ENCODE data around the gene COL2A1.

Gene COL2A1

DNA sequence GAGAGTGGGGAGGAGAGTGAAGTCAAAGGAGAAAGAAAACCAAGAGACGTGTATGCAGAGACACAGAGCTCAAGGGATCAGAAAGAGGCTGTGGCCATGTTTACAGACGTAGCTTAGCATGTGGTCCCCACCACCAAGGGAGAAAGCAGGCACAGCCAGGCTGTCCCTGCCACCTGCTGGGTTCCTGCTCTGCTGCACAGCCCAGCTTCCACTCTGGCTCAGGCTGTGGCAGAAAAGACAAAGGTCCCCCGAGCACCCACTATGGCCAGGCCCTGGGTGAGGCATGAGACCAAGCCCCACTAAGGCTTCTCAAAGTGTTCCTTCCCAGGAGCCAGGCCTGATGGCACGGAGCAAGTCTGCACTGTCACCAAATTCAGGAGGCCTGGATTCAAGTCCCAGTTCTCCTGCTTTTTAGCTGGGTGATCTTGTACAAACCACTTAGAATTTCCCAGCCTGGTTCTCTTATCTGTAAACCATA, 25.9 kb upstream of the COL2A1 start:
- DNase-seq (ENCODE audit: low read depth in 2 of 2), result no peak

DNA sequence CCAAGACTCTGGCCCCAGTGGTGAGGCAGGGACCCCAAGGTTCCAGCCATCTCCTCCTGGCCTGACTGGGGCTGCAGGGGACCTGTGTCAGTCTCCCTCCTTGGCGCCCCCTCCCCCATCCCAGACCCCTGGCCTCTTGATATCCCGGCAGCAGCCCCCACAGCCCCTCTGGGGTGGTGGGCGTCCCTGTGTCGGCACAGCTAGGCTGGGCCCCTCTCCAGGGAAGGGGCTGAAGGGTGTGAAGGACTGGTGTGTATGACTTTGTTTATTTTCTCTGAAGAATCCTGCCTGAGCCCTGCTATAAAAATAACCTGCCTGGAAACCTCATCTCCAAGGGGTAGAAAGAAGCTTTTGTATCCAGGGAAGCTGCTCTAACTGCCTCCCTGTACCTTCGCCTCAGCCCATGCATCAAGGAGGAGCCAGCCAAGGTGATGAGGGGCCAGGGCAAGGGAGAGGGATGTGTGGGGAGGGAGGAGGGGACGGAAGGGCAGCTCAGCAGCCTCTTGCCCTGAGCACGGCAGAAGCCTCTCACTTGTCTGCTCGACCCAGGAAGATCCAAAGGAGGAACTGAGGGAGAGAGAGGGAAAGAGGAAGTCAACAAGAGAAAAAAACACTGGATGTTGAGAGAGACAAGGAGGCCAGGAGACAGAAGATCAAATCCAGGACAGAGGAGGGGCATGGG, 25.4 kb upstream of the COL2A1 start:
- DNase-seq (ENCODE audit: low read depth in 2 of 2), result no peak

DNA sequence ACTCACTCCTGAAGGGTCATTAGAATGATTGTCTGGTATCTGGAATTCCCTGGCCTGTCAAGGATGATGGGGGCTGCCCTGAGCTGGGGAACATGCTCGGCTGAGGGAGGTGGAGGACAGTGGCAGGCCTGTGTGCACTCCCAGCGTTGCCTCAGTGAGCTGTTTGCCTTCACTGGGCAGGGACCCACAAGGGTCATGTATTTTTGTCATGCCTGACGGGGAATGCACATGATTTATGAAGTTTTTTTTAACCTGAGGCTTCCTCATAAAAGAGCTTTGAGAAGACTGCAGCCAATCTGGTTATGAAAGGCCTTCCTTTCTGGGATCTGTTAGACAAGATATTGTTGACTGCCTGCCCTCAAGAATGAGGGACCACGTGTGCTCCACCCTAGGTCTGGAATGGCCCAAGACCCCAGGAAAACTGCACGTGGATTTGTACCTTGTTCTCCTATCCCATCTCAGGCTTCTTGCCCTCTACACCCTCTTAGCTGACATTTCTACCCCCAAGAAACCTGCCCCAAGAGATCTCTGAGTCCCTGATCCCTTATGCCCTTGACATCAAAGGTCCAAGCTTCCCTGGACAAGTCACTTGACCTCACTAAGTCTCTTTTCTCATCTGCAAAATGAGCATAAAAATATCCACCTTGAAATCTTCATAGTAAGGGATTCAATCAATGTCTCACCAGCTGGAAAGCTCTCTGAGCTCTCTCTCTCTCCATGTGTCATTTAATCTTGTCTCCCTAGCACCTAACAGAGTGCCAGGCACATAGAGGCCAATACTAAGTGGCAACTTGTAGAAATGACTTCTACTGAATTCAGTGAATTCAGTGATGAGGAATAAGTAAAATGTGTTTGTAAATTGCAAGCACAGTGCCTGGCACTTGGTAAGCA, 24.5 kb upstream of the COL2A1 start:
- no peak for DNase-seq (ENCODE audit: low read depth in 2 of 2)

DNA sequence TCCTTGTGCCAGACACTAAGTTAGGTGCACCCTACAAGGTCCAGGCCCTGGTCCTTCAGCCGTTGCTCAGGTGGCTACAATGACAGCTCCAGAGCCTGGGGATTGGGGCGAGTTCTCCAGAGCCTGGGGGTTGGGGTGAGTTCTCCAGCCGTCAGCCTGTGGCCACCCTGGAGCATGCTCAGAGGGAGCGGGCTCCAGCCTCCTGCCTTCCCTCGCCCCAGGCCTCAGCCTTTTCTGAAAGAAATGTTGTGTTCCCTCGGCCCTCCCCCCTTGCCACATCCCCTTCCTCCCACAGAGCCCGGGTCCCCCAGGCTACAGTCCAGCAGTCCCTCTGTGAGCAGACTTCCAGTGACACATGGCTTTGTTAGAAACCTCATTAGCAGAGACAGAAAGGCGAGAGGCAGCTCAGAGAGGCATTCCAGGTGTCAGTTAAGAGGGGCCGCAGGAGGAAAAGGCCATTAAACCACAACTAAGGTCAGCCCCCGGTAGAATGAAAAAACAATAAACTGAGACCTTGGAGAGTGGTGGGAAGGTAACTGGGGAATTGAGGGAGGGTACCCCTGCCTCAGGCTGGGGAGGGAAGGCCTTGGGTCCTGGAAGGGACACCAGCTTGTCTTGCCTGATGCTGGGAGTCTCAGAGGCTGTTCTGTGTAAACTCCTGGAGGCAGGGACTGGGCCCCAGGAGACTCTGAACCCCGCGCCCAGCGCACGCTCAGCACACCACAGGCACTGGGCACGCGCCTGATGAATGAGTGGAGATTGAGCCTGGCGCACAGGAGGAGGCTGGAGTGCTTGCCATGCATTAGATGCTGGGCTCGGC, 23.1 kb upstream of the COL2A1 start:
- no peak for DNase-seq (ENCODE audit: low read depth in 2 of 2)

DNA sequence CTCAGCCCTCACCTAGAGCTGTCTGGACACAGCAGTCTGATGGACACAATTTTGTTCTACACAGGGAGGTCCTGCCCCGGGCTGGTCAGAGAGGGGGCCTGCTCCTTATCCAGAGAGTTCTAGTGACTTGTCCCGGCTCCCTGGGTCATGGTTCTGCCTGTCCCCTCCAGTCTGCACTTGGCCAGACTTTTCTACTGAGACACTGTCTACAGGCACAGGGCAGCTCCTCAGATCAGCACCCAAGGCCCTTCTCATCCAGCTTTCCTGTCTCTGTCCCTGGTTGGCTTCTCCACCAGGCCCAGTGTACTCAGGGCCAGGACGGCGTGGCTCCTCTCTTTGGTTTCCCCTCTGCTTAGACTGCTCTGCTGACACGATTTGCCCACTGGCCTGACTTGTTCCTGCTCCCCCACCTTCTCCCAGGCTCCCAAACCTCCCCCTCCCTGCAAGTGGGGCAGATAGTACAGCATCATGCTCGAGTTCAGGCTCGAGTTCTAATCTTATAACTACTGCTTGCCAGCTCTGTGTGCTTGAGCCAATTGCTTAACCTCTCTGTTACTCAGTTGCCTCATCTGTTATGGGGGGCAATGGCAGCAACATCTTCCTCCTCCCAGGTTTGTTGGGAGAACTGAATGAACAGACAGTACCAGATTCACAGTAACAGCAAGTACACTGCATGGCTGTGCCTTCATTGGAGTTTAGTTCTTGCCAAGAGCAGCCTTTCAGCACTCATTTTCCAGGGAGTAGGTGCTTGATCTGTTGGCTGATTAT, 22.0 kb upstream of the COL2A1 start:
- no peak for DNase-seq (ENCODE audit: low read depth in 2 of 2)

DNA sequence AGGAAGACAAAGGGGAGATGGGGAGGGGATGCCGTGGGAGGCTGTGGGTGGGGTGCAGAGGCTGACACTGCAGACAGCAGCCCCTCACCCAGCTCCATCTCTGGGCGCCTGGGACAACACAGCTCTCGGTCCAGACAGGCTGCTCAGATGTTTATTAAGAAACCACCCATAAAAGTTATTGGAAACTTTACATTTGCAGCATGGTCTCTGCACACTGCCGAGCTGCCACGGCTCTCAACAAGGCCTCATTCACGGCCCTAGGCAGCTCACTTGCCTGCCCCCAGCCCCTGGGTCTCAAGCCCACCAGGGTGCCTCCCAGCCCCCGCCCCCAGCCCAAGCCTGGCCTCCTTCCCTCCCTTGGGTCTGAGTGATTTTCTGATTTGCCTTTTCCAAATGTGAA, 21.0 kb upstream of the COL2A1 start:
- DNase-seq (ENCODE audit: low read depth in 2 of 2), result no peak

DNA sequence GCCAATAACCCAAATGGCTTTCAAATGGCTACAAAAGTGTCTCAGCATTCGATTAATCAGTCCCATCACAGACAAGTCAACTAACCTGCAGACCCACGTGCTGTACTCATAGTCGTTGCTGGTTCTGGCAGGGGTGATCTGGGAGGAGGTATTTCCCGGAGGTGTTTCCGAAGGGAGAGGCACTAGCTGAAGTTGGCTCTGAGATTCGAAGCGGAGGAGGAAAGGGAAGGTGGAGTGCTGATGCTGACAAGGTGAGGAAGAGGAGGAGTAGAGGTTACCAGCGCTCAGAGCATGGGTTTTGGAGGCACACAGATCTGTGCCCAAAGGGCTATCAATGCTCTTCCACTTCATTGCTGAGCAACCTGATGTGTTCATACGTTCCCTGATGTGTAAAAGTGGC, 20.5 kb upstream of the COL2A1 start:
- no peak for DNase-seq (ENCODE audit: low read depth in 2 of 2)

DNA sequence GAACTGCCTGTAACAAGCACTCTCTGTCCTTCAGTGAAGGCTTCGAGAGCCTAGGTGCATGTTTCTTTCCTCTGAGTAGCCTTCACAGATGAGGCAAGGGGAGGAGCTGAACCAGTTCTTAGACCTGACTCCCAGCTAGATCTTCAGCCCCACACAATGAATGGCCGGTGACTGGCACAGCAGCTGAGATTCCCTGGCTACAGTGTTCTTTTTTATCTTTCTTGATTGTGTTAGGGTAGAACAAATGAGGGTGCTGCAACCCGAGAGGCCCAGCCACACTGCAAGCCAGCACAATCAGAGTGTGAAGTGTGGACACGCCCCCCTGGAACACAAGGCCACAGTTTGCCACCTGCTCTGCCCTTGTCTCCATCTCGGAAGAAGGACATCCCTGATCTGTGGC, 19.1 kb upstream of the COL2A1 start:
- DNase-seq (ENCODE audit: low read depth in 2 of 2), result no peak

DNA sequence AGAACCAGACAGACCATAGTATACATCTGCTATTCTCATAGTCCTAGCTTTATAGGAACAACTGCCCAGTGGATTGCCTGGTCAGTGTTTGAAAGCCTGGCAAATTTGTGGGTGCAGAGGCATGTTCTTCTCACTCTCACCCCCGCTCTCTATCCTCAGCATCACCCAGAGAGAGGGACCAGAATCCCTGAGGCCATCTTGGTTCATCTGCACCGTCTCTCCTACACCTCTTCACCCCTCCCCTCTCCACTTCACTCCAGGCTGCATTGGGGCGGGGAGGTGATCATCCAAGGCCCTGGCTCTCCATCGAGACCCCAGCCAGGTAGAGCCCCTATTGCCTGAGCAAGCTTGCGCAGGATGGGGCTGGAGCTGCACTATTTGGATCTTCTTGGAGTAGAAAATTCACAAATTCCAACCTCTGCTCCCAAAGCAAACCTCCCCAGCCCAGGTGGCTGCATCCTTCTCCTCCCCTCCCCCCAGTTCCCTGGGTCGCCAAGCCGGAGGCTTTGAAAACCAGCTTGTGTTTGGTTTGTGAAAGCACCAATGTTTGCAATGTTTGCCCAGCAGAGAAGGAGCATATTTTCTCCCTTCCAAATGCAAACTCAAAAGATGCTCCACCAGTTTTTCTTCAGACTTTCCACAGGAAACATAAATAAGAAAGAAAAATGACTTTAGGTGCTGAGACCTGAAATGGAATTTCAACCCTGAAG, 18.6 kb upstream of the COL2A1 start:
- no peak for DNase-seq (ENCODE audit: low read depth in 2 of 2)

DNA sequence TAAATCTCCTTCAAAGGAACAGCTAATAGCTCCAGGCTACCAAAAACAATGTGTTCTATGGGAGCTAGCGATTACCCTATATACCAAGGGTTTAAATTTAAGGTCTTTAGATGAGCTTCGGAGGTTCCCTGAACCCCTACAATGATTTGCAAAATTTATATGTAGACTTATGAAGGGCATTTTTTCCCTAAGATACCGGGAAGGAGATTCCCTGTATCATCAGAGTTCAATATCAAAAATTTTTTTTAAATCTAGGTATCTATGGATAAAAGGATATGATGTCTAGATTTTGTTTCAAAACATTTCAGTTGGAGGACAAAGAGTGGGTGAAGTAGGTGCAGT, 17.9 kb upstream of the COL2A1 start:
- DNase-seq (ENCODE audit: low read depth in 2 of 2), result no peak

DNA sequence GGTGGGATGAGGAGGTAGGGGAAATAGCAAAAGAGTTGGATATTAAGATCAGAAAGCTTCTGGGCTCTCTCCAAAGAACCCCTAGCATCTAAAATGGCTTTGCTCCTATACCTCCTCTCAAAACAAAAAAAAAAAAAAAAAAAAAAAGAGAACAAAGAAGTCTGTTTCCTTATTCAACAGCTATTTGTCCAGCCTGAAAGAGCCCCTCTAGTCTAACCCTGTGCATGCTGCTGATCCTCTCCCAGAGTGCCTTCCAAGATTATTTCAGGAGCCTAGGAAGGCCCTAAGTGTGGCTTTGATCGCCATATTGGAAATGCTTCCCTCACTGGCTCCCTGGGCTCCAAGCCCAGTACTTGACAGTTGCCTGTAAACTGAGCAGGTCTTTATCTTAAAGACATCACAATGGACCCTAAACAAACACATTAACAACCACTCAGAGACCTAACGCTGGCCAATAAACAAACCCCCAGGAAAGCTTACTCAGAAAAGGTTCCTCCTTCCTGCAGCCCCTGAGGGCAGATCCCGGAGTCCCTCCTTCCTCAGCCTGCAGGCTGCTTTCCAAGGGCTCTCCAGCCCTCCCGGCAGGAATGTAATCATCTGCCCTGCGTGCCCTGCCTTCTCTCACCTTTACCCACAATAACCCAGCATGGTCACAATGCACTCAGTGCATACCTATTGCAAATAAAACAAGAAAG, 17.4 kb upstream of the COL2A1 start:
- no peak for DNase-seq (ENCODE audit: low read depth in 2 of 2)

DNA sequence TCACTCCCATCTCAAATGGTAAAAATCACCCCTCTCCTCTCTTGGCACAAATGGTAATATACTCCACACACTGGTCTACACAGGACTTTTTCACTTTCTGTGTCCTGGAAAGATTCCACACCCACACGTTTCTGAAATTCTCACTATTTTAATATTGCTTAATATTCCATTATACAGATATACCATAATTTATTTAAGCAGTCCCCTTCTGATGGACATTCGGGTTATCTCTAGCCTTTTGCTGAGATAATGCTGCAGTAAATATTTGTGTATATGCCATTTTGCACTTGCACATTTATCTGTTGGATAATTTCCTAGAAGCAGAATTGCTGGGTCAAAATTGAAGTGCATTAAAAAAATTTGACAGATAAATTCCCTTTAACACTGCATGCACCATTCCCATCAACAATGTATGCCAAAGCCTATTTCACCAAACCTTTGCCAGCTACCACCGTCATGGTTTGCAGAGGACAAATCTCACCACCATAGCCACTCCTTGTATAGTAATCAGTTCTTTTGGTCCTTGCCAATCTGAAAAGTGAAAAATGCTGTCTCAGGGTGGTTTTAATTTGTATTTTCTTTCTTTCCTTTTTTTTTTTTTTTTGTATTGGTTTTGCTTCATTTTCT, 15.5 kb upstream of the COL2A1 start:
- no peak for DNase-seq (ENCODE audit: low read depth in 2 of 2)

DNA sequence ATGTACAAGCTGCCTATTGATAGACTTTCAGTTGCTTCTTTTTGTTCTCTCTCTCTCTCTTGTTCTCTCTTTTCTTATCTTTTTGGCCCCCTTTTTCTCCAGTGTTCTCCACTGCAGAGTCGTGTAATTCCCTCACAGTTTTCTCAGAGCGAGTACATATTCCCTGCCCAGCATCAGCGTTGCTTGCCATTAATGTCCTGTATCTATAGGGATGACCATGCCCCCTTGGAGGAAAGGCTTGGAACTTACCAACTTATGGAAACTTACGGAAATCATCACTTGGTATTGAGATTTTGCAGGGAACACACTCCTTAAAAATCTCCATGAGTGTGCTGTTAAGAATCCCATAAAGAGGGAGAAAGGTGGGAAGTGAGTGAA, 14.3 kb upstream of the COL2A1 start:
- no peak for DNase-seq (ENCODE audit: low read depth in 2 of 2)

DNA sequence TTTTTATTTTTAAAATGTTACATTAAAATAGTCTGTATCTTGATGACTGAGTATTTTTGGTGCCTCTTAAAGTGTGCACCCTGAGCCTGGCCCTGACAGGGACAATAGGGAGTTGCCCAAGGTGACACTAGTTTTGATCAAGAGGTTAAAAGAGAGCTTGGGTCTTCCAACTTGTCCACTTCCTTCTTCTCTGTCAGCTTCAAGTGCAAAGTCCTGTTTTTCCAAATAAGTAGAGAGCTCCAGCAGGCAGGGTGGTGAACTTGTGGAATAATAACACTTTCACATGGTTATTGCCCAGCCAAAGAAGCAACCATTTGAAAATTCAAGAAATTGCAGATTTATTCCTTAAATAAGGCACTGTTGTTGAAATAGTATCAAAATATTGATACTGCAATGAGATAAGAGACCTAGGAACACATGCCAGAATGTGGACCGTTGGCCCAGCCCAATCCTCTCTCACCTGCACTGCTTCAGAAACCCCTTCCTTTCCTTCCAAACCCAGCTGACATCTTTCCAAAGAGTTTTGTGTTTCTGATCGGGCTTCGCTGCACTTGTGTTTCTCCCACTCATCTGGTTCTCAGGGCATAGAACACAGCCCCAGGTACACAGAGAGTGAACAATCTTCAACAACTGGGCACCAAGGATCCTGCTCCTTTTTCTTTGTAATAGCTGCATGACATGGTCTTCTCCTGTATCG, 13.8 kb upstream of the COL2A1 start:
- no peak for DNase-seq (ENCODE audit: low read depth in 2 of 2)

DNA sequence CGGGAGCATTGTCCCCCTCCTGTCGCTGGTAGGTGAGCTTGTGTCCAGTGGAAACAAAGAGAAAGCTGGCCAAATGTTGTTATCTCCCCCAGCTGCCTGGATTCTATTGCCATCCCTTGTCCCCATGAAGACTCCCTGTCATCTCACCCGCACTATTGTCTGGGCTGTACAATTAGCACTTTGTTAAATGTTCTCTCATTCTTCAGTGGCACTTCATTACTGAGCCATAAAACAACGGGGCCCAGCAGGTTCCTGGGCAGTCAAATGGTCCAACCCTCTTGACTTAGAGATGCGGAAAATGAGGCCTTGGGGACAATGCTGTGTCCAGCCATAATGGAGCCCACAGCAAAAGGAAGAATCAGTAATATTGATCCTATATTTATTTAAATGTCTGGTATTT, 13.2 kb upstream of the COL2A1 start:
- DNase-seq (ENCODE audit: low read depth in 2 of 2), result no peak

DNA sequence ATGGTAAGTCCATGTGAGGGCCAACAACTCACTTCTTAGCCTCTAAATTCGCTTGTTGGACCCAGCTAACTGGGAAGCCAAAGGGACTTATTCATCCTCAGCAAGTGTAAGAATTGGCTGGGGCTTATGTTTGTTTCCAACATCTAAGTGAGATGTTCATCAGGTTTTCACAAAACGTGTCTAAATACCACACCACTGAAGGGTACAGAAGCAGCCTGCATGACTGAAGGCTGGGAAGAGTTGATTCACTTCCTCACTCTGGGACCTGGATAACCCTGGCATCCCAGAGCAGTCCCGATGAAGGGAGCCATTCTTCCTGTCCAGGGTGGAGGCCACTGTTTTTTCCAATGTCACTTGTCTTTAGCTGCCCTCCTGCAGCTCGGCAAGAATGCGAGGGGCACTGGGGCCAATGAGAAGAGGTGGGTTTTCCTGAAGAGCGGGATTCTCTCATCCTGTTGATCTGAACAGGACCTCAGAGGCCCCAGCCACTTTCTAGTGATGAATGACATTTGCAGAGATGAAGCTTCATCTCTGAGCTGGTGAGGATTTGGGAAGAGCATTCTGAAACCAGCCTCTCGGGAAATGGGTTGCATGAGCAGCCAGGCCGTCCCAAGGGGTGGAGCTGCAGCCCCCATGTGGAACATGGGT, 12.2 kb upstream of the COL2A1 start:
- no peak for DNase-seq (ENCODE audit: low read depth in 2 of 2)

DNA sequence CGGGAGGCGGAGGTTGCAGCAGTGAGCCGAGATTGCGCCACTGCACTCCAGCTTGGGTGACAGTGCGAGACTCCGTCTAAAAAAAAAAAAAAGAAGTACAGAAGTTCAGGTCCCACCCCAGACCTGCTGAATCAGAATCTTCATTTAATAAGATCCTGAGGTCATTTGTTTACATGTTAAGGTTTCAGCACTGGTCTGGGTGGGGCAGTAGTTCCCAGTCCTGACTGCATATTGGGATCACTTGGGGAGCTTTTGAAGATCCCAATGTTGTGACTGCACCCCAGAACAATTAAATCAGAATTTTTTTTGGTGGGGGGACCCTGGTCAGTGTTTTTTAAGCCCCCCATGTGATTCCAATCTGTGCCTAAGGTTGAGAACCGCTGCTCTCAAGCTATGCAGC, 11.7 kb upstream of the COL2A1 start:
- DNase-seq (ENCODE audit: low read depth in 2 of 2), result no peak

DNA sequence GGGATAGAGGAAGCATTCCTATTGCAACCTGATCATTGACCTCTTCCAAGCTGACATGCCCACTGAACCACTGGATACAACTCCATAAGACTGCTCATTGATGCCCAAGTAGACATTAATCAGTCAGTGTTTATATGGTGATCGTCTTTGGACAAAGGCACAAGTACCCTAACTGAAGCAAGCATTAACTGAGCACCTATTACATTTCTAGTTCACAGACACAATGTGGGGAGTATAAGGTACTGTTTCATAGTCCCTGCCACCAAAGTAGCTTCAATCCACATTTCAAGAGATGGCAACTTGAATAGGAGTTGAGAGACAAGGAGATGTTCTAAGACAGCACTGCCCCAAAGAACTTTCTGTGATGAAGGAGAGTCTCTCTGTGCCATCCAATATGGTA, 10.9 kb upstream of the COL2A1 start:
- DNase-seq (ENCODE audit: low read depth in 2 of 2), result no peak

DNA sequence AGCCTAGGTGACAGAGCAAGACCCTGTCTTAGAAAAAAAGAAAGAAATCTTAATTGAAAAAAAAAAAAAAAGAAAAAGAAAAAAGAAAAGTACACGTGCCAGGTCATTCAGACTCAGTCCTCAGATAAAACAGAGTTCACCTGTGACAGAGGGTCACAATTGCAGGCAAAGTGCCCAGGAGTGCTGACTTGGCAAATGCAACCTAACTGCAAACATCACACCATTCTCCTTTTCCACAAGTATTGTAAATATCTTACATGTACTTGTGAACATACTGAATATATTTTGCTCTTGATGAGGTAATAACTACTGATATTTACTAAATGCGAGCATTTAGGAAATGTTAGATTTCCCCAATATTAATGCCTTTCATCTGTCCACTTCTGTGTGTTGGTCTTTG, 9.0 kb upstream of the COL2A1 start:
- DNase-seq (ENCODE audit: low read depth in 2 of 2), result no peak

Measured in stimulated activated CD8-positive, alpha-beta memory T cell treated with anti-CD3 and anti-CD28 coated beads, Interleukin-15, amount 100 ng/mL, for 4 hours (primary cell).